ENCODE results near the gene PINK1.

- TF ChIP-seq CTCF (IDR thresholded peaks at IDR 0.05; ENCODE audit: low read depth, low read length, poor library complexity, severe bottlenecking) (no peak), EZH2phosphoT487 (IDR thresholded peaks at IDR 0.05; ENCODE audit: borderline replicate concordance, low read length) (no peak)
Observed at GRCh38 chr1:20672265-20672632, 39.0 kb downstream of the PINK1 start.

All from DOHH2 (cell line).